Fibroblast of gingiva (primary cell): ENCODE measurements around the gene RPS6KA6.
A peak's percentile ranks its signal among the peaks of the same experiment; 100 is the strongest.

Source experiments
- DNase-seq: peaks from one replicate; pipeline ENCODE4 v3.0.0-alpha.2; 2011; ENCODE audit warnings: low read depth

Gene RPS6KA6

DNA sequence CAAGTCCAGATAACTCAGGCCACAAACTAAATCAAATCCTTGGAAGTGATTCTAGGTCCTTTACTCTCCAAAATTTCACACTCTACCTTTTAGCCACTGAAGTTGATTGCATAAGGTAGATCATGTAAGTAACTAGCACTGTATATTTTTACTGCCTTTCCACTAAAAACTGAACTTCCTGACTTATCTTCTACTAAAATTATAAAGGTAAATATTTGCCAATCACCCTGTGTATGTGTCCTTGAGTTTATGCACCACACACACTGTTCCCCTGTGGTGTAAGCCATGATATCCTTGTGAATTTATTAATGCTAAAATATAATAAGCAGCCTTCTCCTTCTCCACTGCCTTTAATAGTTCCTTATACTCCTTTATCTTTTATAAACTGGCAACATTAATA lies 25.6 kb downstream of the RPS6KA6 start:
- no peak for DNase-seq

- DNase-seq: no peak
Observed at GRCh38 chrX:84161641-84162040, 26.4 kb downstream of the RPS6KA6 start.

- no peak for DNase-seq
Observed at GRCh38 chrX:84160736-84161135, 27.3 kb downstream of the RPS6KA6 start.

DNA sequence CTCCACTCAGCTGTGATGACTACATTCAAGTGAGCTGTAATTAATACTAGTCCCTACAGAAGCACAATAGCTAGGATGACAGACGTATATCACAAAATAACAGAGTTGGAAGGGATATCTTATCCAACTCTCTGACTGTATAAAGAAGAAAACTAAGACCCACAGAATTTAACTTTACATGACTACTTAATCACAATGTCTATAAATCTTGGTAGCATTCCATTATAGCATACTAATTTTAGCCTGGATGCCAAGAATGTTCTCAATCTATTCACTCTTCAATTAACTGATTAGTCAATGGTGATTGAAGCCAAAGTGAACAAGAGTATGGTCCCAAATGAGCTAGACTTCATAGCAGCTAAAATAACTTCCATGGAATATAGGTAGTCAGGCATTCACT lies 31.2 kb downstream of the RPS6KA6 start:
- DNase-seq: no peak

DNA sequence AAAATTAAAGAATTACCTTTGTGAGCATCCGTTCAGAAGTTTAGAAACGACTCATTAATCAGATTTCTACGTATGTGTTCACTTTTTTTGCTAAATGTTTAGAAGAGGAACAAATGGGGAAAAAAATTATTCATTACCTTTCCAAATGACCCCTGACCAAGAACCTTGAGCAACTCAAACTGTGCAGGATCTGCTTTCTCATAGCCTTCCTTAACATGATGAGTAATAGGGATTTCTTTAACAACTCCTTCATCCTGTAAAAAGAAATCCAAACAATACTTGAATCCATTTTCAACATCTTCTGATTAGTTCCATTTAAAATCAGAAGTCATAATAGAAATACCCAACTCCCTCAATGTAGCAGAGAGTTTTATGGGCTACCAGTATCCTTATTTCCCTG lies 32.1 kb downstream of the RPS6KA6 start:
- DNase-seq: peak; percentile 9

GRCh38 chrX:84153538-84153937 lies 34.5 kb downstream of the RPS6KA6 start:
- no peak for DNase-seq

- DNase-seq: no peak
Observed at GRCh38 chrX:84144991-84145390, 43.0 kb downstream of the RPS6KA6 start.

GRCh38 chrX:84144281-84144680 lies 43.7 kb downstream of the RPS6KA6 start:
- DNase-seq: no peak

GRCh38 chrX:84133023-84133422 lies 55.0 kb downstream of the RPS6KA6 start:
- DNase-seq: no peak

- DNase-seq: no peak
Observed at GRCh38 chrX:84123585-84123984, 64.4 kb downstream of the RPS6KA6 start.

- no peak for DNase-seq
Observed at GRCh38 chrX:84118769-84119168, 69.2 kb downstream of the RPS6KA6 start.

- DNase-seq: no peak
Observed at GRCh38 chrX:84118315-84118714, 69.7 kb downstream of the RPS6KA6 start.

DNA sequence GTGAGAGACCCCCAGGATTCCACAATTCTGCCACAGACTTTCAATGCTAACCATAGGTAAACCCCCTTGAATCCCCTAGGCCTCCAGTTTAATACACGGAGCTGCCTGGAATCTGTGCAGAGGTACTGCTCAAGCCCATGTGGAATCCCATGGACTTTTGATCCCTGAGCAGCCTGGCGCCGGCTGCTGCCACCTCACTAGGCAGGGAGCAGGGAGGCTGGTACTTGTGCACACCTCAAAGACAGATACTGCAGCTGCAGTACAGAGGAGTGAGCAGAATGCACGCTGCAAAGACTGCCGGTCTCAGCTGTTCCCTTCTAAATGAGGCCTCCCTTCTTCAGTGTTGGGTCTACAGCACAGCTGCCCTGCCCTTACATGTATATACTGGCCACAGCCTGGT lies 79.4 kb downstream of the RPS6KA6 start:
- DNase-seq: no peak

- no peak for DNase-seq
Observed at GRCh38 chrX:84099120-84099519, 88.9 kb downstream of the RPS6KA6 start.

DNA sequence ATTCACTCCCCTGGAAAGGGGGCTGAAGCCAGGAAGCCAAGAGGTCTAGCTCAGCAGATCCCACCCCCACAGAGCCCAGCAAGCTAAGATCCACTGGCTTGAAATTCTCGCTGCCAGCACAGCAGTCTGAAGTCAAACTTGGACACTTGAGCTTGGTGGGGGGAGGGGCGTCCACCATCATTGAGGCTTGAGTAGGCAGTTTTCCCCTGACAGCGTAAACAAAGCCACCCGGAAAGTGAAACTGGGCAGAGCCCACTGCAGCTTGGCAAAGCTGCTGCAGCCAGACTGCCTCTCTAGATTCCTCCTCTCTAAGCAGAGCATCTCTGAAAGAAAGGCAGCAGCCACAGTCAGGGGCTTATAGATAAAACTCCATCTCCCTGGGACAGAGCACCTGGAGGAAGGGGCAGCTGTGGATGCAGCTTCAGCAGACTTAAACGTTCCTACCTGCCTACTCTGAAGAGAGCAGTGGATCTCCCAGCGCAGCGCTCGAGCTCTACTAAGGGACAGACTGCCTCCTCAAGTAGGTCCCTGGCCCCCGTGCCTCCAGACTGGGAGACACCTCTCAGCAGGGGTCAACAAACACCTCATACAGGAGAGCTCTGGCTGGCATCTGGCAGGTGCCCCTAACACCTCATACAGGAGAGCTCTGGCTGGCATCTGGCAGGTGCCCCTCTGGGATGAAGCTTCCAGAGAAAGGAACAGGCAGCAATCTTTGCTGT lies 108.4 kb downstream of the RPS6KA6 start:
- DNase-seq: peak; percentile 17

DNA sequence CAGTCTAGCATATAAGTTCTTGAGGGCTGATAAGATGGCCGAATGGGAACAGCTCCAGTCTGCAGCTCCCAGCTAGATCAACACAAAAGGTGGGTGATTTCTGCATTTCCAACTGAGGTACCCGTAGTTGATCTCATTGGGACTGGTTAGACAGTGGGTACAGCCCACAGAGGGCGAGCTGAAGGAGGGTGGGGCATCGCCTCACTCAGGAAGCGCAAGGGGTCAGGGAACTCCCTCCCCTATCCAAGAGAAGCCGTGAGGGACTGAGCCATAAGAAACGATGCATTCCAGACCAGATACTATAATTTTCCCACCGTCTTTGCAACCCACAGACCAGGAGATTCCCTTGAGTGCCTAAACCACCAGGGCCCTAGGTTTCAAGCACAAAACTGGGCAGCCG lies 109.0 kb downstream of the RPS6KA6 start:
- no peak for DNase-seq

DNA sequence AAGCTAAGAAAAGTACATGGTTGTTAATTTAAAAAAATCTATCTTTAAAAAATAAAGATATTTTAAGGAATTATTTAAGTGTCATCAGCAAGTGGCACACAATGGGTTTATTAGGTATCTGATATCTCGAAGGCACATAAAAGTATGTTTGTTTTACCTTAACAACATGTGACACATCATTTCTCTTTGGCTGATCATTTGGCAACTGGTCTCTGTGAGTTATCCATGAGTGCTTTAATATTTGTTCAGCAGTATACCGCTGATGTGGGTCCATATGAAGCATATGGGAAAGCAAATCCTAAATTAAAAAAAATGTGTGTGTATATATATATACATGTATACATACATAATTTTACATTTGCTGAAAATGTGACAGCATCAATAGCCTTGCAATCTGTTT lies 123.2 kb downstream of the RPS6KA6 start:
- DNase-seq: no peak

DNA sequence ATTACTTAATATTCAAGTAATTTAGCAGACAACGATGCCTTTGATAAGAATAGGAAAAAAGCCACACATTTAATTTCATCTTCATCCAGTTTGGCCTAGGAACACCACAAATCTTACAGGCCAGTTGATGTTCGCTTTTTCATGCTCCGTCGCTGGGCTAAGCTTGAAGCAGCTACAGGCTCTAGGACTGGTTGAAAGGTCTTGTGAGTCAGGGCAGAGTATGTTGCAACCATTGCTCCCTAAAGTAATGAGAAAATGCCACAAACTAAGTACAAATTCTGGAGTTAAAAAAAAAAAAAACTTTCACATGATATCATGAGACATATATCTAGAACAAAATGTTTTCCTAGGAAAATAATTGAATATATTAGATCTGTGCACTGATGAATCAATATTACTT lies 123.8 kb downstream of the RPS6KA6 start:
- peak; percentile 61 for DNase-seq

GRCh38 chrX:84047339-84047738 lies 140.7 kb downstream of the RPS6KA6 start:
- DNase-seq: no peak

DNA sequence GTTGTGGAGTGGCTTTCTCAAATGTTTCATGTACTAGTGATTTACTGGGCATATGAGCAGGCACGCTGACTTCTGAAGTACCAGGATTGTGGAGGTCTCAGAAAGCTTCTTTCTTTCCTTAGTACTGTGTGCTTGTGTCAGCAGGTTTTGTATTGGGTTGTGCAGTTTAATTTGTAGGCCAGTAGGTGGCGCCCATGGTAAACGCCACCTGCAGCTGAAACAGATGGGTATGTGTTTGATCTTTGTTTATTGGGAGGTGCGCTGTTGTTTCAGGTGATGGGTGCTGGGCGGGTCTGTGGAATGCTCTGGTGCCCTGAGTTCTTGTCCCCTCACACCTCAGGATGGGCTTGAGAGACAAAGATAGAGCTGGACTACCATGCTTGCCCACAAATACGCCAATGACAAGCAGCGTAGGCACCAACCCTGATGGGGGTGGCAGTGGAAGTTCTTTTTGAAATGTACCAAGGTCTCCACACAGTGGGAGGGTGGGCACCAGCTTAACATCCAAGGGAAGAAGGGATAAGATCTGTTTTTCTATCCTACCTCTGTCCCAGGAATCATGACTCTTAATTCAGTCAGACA lies 141.5 kb downstream of the RPS6KA6 start:
- peak; percentile 9 for DNase-seq

DNA sequence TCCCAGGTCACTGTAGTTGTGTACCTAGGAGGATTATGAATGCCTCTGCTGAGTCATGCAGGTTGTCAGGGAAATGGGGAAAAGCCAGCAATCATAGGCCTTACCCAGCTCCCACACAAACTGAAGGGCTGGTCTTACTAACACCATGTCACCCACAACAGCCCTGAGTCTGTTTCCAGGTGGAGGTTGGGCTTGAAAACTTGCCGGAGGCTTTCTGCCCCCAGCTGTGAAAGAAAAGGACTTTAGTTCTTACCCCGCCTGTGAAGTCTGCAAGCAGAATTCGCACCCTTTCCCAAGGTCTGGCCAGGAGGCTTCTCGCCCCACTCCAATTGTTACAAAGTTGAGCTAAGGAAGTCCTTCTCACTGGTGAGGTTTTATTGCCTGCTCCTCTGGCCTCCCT lies 143.9 kb downstream of the RPS6KA6 start:
- no peak for DNase-seq
